ENCODE data around the gene SLC35E1. TPM values are rescaled to one million over a fixed set of nuclear protein-coding genes. Genes with fewer than 3 reads are reported as not detected.

SLC35E1 gene
- total RNA-seq, 1 donor from 2014 or later = 26.8 TPM

GRCh38 chr19:16598848-16599247 lies 26.6 kb upstream of the SLC35E1 start:
- no peaks in the 10 kb centered on the region for H3K36me3 ChIP-seq
- H3K27me3 ChIP-seq (ENCODE audit: low read depth) = no peaks in the 10 kb centered on the region
- TF ChIP-seq, protein P1, sequence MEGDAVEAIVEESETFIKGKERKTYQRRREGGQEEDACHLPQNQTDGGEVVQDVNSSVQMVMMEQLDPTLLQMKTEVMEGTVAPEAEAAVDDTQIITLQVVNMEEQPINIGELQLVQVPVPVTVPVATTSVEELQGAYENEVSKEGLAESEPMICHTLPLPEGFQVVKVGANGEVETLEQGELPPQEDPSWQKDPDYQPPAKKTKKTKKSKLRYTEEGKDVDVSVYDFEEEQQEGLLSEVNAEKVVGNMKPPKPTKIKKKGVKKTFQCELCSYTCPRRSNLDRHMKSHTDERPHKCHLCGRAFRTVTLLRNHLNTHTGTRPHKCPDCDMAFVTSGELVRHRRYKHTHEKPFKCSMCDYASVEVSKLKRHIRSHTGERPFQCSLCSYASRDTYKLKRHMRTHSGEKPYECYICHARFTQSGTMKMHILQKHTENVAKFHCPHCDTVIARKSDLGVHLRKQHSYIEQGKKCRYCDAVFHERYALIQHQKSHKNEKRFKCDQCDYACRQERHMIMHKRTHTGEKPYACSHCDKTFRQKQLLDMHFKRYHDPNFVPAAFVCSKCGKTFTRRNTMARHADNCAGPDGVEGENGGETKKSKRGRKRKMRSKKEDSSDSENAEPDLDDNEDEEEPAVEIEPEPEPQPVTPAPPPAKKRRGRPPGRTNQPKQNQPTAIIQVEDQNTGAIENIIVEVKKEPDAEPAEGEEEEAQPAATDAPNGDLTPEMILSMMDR (IDR thresholded peaks at IDR 0.05; ENCODE audit: borderline replicate concordance) = no peak
- no peak for DNase-seq
- intact Hi-C loops (cut with micrococcal nuclease) = no loop called here
- no peaks in the 10 kb centered on the region for H3K9me3 ChIP-seq (replicated peaks)
- H3K27ac ChIP-seq (replicated peaks) = no peak overlapping the region
- no peak overlapping the region for H3K4me3 ChIP-seq
- peaks cover 96% of the 10 kb centered on the region for H3K4me1 ChIP-seq

- H3K27me3 ChIP-seq (ENCODE audit: low read depth) = no peaks in the 10 kb centered on the region
- no peak overlapping the region for H3K4me3 ChIP-seq
- TF ChIP-seq, protein P1 (IDR thresholded peaks at IDR 0.05; ENCODE audit: borderline replicate concordance) = no peak
- intact Hi-C loops (cut with micrococcal nuclease) = no loop called here
- DNase-seq = no peak
- H3K36me3 ChIP-seq = no peaks in the 10 kb centered on the region
- no peak overlapping the region for H3K27ac ChIP-seq (replicated peaks)
- no peaks in the 10 kb centered on the region for H3K9me3 ChIP-seq (replicated peaks)
- H3K4me1 ChIP-seq = peaks cover 96% of the 10 kb centered on the region
Measured at GRCh38 chr19:16596399-16596798, 24.2 kb upstream of the SLC35E1 start.

- Histone ChIP-seq H3K36me3 (no peaks in the 10 kb centered on the region), H3K27me3 (ENCODE audit: low read depth) (no peaks in the 10 kb centered on the region), H3K4me3 (no peak overlapping the region), H3K4me1 (peaks cover 95% of the 10 kb centered on the region), H3K9me3 (replicated peaks) (no peaks in the 10 kb centered on the region), H3K27ac (replicated peaks) (no peak overlapping the region)
- intact Hi-C loops (cut with micrococcal nuclease) = no loop called here
- DNase-seq = no peak
- TF ChIP-seq, protein P1 (IDR thresholded peaks at IDR 0.05; ENCODE audit: borderline replicate concordance) = no peak
Measured at GRCh38 chr19:16595097-16595496, 22.9 kb upstream of the SLC35E1 start.

DNA sequence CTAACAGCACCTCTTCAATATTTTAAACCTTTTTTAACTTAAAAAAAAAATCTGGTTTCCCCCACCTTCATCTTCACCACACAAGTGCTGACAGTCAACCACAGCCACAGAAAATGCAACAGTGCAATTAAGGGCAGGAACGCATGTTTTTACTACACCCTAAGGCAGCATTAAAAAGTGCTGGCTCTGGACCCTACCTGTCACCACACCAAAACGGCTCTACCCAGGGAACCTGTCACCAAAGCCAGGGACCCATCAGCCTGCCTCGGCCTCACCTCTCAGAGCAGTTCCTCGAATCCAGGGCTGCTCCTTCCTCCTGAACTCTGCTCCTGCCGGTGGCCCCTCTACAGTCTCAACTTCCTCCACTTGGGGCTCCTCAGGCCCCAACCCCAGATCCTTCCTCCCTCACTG lies 22.5 kb upstream of the SLC35E1 start:
- Histone ChIP-seq H3K36me3 (no peaks in the 10 kb centered on the region), H3K9me3 (replicated peaks) (no peaks in the 10 kb centered on the region), H3K27ac (replicated peaks) (no peak overlapping the region), H3K4me3 (no peak overlapping the region), H3K27me3 (ENCODE audit: low read depth) (no peaks in the 10 kb centered on the region), H3K4me1 (peaks cover 95% of the 10 kb centered on the region)
- TF ChIP-seq, protein P1 (IDR thresholded peaks at IDR 0.05; ENCODE audit: borderline replicate concordance) = no peak
- no peak for DNase-seq
- intact Hi-C loops (cut with micrococcal nuclease) = no loop called here

DNA sequence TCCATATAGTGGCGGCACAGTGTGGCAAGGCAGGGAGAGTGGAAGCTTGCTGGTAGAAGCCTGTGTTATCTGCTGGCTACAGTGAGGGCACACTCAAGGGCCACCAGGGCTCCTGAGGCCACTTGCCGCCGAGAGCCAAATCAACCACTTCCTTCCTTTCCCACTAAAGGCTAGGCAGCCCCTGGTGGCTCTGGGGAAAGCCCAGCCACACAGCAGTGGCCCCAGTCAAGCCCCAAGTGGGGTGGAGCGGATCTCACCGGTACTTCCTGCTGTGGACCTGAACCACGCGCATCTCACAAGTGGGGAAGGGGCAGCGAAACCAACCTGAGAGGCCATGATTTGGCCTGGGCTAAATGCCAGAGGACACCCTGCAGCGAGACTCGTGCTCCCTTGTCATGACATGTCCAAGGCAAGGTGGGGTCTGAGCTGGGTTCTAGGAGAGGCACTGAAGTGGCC lies 21.9 kb upstream of the SLC35E1 start:
- H3K9me3 ChIP-seq (replicated peaks) = no peaks in the 10 kb centered on the region
- H3K27ac ChIP-seq (replicated peaks) = no peak overlapping the region
- no peak for DNase-seq
- H3K27me3 ChIP-seq (ENCODE audit: low read depth) = no peaks in the 10 kb centered on the region
- intact Hi-C loops (cut with micrococcal nuclease) = no loop called here
- no peaks in the 10 kb centered on the region for H3K36me3 ChIP-seq
- TF ChIP-seq, protein P1 (IDR thresholded peaks at IDR 0.05; ENCODE audit: borderline replicate concordance) = no peak
- no peak overlapping the region for H3K4me3 ChIP-seq
- H3K4me1 ChIP-seq = peaks cover 95% of the 10 kb centered on the region

Measured in left ventricle myocardium inferior (tissue), 1 donor.